Measurements from ENCODE around the gene CEBPG.

DNA sequence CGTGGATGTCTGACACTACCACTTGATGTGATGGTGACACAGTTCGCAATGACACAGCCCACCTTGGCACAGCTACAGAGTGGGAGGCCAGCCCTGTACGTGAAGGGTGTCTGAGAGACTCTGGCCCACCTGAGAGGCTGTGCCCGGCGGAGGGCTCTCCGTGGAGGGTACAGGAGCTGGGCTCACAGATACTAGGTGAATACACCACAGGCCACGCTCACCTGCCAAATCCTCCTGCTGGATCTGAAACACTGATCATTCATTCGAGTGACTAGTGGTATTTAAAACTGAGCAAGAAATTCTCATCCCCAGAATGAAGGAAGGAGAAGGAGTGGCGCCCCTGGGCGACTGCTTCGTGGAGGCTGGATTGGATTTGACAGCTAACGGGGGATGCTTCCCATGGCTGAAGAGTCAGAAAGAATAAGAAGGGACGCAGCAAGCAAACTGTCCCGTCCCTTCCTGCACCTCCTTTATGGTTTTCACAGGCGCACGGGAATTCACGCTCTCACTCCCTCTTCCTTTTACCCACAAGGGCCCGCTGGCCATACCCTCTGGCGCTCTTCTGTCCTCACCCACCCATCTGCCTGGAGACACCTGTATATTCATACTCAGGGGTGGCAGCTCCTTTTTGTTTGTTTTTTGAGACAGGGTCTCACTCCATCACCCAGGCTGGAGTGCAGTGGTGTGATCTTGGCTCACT, 25.0 kb downstream of the CEBPG start:
- TF ChIP-seq, protein P1, sequence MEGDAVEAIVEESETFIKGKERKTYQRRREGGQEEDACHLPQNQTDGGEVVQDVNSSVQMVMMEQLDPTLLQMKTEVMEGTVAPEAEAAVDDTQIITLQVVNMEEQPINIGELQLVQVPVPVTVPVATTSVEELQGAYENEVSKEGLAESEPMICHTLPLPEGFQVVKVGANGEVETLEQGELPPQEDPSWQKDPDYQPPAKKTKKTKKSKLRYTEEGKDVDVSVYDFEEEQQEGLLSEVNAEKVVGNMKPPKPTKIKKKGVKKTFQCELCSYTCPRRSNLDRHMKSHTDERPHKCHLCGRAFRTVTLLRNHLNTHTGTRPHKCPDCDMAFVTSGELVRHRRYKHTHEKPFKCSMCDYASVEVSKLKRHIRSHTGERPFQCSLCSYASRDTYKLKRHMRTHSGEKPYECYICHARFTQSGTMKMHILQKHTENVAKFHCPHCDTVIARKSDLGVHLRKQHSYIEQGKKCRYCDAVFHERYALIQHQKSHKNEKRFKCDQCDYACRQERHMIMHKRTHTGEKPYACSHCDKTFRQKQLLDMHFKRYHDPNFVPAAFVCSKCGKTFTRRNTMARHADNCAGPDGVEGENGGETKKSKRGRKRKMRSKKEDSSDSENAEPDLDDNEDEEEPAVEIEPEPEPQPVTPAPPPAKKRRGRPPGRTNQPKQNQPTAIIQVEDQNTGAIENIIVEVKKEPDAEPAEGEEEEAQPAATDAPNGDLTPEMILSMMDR (conservative IDR thresholded peaks at IDR 0.05; ENCODE audit: low read length): no peak
- no peak for TF ChIP-seq EZH2phosphoT487 (IDR thresholded peaks at IDR 0.05; ENCODE audit: borderline replicate concordance)

Data from Loucy (cell line).